Measurements from ENCODE around the gene CSF1.

DNA sequence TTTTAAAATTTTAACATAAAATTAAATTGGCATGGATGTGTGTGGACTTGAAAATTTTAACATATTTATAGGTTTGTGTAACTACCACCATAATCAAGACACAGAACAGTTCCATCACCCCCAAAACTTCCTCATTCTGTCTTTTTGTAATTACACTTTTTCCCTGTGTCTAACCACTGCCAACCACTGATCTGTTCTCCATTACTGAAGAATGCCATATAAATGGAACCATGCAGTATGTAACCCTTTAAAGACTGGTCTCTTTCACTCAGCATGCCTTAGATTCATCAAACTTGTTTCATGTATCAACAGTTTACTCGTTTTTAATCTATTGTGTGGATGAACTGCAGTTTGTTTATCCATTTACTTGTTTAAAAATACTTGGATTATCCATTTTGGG is 60.9 kb downstream of the CSF1 start:
- TF ChIP-seq, protein P1, sequence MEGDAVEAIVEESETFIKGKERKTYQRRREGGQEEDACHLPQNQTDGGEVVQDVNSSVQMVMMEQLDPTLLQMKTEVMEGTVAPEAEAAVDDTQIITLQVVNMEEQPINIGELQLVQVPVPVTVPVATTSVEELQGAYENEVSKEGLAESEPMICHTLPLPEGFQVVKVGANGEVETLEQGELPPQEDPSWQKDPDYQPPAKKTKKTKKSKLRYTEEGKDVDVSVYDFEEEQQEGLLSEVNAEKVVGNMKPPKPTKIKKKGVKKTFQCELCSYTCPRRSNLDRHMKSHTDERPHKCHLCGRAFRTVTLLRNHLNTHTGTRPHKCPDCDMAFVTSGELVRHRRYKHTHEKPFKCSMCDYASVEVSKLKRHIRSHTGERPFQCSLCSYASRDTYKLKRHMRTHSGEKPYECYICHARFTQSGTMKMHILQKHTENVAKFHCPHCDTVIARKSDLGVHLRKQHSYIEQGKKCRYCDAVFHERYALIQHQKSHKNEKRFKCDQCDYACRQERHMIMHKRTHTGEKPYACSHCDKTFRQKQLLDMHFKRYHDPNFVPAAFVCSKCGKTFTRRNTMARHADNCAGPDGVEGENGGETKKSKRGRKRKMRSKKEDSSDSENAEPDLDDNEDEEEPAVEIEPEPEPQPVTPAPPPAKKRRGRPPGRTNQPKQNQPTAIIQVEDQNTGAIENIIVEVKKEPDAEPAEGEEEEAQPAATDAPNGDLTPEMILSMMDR (IDR thresholded peaks at IDR 0.05), result no peak
- no peak for TF ChIP-seq POLR2A (IDR thresholded peaks at IDR 0.05)
- TF ChIP-seq EP300 (IDR thresholded peaks at IDR 0.05), result no peak

Measured in ovary (tissue), 3 donors.